ENCODE results near the gene COX6A2.
"Not testable (repeated sequence)": the region's sequence is repeated elsewhere in the genome, so short reads cannot be mapped to it uniquely, and the experiment has no call there.

The COX6A2 gene

GRCh38 chr16:31436221-31437045, 8.3 kb upstream of the COX6A2 start:
- no peak for DNase-seq

GRCh38 chr16:31435341-31436220, 7.4 kb upstream of the COX6A2 start:
- DNase-seq, result no peak

DNA sequence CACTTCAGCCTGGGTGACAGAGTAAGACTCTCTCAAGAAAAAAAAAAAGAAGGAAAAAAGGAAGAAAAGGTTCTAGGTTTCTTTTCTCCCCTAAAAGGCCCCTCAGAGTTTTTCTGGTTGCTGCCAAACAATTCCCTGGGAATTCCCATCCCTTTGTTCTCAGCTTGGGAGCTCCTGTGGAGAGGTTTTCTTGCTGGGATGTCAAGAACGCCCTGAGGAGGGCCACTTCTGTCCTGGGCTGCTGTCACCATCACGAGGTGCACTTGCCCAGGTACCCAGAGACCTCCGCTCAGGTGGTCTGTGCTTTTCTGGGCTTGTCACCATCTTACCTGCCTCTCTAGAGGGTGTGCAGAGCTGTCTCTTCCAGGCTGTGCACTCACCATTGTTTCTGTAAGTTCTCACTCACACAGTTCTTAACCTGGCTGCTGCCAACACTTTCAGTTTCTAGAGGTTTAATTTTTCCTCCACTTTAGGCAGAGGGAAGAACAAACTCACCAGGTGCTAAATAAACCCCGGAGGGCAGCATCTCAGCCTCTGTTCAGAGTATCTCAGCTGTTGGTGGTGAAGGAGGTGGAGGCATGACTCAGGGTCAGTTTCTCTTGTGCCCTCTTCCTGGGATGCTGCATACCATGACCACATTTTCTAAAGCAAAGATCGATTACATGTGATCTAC, 2.4 kb upstream of the COX6A2 start:
- no peak for DNase-seq

GRCh38 chr16:31429796-31430195, 1.6 kb upstream of the COX6A2 start:
- DNase-seq, result no peak

- no peak for DNase-seq
Observed at GRCh38 chr16:31429314-31429713, 1.2 kb upstream of the COX6A2 start.

DNA sequence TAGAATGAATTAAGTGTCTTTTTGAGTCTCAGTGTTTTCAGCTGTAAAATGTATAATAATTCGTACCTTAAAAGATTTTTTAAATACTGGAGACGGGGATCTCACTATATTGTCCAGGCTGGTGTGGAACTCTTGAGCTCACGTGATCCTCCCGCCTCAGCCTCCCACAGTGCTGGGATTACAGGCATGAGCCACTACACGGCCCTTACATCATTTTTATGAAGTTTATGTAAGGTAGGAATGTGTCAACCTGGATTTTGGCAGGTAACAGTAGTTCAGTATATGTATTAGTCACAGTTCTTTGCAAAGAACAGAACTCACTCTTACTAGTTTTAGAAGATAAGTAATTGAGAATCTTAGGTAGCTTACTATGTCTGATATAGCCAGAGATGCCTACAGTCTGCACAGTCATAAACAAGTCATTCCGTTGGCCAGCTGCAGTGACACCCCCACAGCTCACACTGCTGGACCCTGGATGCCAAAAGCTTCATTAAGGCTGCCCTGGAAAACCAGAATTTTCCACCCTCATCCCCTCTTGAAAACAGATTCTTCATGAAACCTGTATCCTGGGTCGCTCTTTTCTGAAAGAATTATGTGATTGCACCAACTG, 583 bp upstream of the COX6A2 start:
- DNase-seq, result no peak

GRCh38 chr16:31427441-31428278, 500 bp downstream of the COX6A2 start:
- DNase-seq, result peak; percentile 80

- no peak for DNase-seq
Observed at GRCh38 chr16:31423801-31424200, 4.4 kb downstream of the COX6A2 start.

GRCh38 chr16:31423241-31423640, 4.9 kb downstream of the COX6A2 start:
- no peak for DNase-seq

- peak; percentile 41 for DNase-seq
Observed at GRCh38 chr16:31421587-31421986, 6.6 kb downstream of the COX6A2 start.

DNA sequence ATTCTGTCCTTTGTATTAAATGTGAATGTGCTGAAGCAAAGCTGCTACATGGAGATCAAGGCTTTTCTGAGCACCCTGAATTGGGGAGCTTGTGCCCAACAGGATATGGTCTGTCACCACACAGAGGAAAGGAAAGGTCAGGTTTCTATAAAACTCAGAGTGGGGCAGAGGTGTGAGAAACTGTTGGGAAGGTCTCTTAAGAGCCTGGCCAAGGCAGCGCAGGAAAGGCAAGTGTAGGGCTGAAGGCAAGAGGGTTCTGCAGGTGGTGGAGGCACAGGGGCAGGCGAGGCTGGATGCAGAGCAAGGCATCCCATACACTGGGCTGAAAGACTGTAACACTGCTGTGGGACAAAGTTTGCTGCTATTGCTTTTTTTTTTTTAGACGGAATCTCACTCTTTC, 8.1 kb downstream of the COX6A2 start:
- no peak for DNase-seq

- DNase-seq, result no peak
Observed at GRCh38 chr16:31417916-31418315, 10.2 kb downstream of the COX6A2 start.

DNA sequence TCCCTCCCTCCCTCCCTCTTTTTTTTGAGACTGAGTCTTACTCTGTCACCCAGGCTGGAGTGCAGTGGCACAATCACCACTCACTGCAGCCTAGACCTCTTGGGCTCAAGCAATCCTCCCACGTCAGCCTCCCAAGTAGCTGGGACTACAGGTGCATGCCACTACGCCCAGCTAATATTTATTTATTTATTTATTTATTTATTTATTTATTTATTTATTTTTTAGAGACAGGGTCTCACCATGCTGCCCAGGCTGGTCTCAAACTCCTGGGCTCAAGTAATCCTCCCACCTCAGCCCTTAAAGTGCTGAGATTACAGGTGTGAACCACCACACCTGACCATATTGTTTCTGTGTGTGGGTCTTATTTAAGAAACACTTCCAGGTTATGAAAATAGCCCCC, 11.1 kb downstream of the COX6A2 start:
- DNase-seq, result not testable (repeated sequence)

DNA sequence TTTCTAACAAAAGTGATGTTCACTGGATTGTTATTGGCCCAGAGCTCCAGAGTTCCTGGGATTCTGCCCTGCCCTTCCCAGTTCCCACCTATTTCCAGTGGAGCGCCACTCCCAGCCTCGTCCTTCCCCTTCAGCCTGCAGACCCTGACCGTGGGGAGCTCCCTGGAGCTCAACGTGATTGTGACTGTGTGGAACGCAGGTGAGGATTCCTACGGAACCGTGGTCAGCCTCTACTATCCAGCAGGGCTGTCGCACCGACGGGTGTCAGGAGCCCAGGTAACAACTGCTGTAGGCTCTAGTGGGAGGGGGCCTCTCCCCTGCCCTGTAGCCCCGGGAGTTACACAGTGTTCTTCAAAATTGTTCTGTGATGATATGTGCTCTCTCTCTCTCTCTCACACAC, 11.8 kb downstream of the COX6A2 start:
- no peak for DNase-seq

GRCh38 chr16:31414706-31415105, 13.5 kb downstream of the COX6A2 start:
- no peak for DNase-seq

- DNase-seq, result no peak
Observed at GRCh38 chr16:31413943-31414342, 14.2 kb downstream of the COX6A2 start.

DNA sequence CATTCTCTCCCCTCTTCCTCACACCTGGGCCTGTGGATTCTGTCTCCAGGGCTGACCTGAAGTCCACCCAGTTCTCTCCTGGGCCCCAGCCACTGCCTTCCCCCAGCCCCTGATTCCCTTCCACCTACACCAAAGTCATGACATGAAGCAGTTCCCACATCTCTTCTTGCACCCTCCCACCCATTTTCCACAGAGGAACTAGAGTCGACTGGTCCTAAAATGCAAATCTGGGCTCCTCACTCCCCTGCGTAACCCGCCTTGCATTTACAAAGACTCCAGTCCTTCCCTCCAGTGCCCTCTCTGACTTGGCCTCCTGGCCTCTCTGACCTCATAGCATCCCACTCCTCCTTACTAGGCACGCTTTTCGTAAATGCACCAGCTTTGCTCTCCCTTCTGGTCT, 14.8 kb downstream of the COX6A2 start:
- DNase-seq, result no peak

GRCh38 chr16:31412750-31413149, 15.4 kb downstream of the COX6A2 start:
- no peak for DNase-seq

GRCh38 chr16:31411024-31411844, 16.9 kb downstream of the COX6A2 start:
- no peak for DNase-seq

- no peak for DNase-seq
Observed at GRCh38 chr16:31410082-31410481, 18.1 kb downstream of the COX6A2 start.

DNA sequence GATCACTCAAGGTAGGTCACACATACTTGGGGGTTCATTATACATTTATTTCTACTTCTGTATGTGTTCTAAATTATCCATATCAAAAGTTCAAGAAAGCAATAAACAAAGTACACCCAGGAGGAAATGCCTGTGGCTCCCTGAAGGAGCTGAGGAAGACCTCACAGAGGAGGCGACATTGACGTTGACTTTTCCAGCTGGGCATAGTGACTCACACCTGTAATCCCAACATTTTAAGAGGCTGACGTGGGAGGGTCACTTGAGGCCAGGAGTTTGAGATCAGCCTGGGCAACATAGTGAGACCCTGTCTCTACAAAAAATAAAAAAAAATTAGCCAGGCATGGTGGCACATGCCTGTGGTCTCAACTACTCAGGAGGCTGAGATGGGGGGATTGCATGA, 18.7 kb downstream of the COX6A2 start:
- DNase-seq, result no peak

Data from CD4-positive, alpha-beta T cell treated with Interleukin-15 for 1 hour (primary cell).